Measurements from ENCODE around the gene RPRM.
"Not testable (repeated sequence)": the region's sequence is repeated elsewhere in the genome, so short reads cannot be mapped to it uniquely, and the experiment has no call there.

Gene RPRM

DNA sequence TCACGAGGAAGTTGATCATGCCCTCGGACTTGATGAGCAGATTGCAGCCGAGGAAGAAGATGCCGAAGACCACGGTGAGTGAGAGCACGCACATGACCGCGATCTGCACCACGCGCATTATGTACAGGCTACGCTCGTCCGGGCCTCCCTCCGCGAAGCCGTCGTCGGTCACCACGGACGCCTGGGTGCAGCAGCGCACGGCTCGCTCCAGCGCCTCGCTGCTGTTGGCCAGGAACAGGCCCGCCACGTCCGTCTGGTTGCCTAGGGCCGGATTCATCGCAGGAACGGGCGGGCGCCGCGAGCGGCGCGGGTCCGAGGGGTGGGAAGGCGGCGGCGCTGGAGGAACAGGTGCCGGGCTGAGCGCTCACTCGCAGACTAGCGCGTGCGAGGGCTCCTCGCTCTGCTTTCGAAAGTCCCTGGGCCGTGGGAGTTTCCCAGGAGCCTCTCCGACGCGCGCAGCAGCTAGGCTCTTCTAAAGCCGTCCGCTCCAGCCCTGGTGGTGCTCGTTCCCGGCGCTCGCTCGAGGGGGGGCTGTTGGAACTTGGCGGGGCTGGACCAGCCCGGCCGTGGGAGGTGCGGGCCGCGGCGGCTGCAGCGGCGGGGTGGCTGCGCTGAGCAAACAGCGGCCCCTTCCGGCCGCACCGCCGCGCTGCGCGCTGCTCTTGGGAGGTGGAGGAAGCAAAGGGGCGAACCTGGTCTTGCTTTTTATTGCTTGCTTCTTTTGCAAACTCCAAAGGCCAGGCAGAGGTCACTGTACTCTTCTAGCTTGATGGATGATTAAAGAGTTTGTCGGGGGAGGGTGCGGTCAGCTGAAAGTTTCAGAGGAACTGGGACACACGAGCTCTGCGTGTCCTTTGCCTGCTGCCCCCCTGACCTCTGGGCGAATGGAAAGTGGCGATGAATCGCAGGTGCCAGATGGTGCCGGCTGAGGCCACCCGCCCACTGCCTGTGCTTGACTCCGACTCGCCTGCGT, at the start of gene RPRM:
Gene RPRM (minus strand): TSS at position 474 of the 973 bp plus-strand sequence. CDS start 197 bp downstream, at position 277.
- peak; percentile 1 for DNase-seq

DNA sequence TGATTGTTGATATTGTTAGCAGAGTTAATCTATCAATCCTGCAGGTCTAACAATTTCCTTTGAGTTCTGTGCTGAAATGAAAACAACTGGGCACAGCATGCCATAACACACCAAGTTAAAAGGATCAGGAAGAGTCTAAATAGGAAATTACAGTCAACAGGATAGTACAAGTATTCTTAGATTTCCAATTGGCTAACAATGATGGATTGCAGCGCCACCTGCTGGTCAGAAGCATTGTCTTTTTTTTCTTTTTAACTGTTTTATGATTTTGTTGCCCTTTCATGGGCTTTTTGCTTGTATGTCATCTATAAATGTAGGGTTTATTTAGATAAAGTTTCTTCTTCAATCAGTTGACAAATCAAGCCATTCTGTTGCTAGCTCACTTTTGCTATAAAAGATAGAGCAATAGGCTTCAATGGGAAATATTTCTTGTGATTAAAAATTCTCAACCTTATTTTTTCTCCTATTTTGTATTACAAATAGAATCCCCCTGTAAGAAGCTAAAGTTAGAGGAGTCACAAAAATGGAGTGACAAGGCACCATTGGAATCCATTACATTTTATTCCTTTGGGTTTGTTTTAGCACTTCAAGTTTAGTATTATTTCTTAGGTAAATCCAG, 40.8 kb upstream of the RPRM start:
- DNase-seq = no peak

DNA sequence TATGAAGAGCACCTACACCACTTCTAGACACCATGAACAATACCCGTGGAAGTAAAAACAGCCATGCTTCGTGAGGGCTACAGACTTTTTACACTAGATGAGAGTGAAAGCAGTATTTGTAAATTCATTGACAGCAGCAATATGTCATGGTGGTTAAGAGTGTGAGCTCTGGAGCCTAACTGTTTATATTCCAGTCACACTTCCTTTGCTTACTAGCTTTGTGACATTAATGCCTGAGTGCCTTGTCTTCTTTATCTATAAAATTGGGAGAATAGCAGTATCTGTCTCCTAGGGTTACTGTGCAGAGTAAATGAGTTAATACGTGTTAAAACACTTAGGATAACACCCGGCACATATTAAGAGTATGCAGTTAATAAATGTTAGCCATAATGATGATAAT, 33.8 kb upstream of the RPRM start:
- DNase-seq = no peak

DNA sequence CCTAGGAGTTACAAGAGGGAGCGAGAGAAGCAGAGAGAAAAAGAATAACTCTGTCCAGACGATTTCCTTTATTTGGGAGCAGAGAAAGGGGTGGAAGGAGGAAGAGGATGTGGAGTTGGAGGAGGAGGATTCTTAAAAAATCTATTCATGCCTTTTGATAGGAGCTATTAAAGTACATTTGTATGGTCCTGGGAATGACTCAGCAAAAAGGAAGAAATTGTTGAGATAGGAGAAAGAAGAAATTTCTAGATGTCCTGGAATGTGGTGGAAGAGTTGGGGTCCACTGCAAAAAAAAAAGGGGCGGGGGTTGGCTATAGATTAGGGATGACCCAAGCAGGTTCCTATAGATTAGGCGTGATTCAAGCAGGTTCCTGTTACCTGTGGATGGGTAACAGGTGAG, 32.4 kb upstream of the RPRM start:
- DNase-seq = no peak

DNA sequence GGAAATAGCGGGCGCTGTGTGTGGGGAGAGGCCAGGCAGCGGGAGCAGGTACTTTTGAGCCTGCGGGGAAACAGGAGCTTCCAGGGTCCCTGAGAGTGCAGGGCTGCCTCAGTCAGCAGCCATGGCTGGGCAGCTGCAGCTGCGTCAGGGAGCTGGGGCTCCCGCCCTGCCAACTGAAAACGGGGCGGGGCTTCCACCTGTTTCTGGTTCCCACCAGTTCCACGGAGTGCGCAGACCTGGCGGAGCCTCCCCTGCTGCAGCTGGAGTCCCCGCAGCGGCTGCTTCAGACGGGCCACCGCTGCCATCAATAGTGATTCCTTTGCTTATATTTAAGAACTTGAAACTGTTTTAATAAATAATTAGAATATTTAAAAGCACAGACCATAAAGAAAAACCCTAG, 30.6 kb upstream of the RPRM start:
- DNase-seq = no peak

DNA sequence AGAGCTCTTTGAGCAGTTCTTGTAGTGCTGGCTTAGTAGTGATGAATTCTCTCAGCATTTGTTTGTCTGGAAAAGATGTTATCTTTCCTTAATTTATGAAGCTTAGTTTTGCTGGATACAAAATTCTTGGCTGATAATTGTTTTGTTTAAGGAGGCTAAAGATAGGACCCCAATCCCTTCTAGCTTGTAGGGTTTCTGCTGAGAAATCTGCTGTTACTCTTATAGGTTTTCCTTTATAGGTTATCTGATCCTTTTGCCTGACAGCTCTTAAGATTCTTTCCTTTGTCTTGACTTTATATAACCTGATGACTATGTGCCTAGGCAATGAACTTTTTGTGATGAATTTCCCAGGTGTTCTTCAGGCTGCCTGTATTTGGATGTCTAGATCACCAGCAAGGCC, 27.9 kb upstream of the RPRM start:
- DNase-seq = not testable (repeated sequence)

DNA sequence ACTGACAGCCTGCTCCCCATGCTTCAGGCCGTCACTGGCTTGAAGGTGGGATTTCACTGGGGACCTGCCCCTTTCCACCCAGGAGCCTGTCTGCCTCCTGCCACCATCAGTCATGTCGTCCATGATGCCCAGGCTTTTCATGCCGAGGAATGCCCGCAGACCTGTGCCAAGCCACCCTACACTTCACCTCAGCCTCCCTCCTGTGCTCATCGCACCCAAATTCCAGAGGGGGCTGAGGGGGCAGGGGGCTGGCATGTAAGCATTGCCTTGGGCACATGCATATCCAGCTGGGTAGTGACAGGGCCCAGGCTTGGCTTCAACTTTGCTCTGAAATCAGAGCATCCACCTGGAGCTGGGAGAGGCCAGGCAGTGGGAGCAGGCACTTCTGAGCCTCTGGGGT, 20.9 kb upstream of the RPRM start:
- no peak for DNase-seq

DNA sequence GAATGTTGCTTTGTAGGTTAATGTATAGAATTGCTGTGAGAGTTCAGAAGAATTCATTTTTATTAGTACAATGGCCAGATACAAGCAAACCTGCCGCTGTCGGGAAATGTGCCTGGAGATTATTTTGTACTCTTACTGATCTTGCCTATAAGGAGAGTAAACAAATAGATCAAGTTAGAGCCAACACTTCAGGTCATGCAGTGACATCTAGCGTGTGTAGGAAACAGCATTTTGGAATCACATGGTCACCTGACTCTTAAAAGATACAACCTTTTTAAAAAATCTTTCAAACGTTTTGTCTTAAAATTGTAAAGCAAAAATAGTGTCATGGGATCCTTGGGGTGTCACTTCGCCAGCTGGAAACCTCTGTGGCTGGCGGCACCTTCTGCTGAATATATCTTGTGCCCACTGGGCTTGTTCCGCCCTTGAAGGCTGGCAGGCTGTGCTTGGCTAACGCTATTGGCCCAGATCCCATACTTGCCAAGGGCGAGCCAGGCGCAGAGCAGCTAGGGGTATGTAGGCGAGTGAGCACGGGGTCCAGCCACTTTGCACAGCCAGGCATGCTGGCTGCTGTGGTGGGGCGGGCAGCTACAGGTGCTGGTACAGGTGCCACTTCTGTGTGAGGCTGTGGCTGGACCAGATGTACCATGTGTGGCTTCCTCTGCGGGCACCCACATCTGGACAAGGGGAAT, 19.5 kb upstream of the RPRM start:
- DNase-seq = no peak

DNA sequence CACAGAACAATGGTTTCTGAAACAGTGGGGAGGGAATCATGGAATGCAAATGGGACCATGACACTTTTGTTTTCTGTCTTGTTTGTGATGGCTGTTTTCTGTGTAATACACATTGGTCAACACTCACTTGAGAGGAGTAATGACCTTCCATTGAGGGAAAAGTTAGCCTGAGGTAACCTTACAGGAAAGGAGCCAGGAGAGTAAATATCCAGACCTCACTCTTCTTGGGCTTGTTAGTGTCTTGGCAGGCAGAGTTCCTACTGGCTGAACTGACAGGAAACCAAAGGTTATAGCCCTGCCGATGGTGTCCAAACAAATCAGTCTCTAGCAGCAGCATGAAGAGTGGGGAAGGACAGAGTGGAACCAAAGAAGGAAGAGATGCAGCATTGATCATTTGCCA, 17.2 kb upstream of the RPRM start:
- DNase-seq = no peak

DNA sequence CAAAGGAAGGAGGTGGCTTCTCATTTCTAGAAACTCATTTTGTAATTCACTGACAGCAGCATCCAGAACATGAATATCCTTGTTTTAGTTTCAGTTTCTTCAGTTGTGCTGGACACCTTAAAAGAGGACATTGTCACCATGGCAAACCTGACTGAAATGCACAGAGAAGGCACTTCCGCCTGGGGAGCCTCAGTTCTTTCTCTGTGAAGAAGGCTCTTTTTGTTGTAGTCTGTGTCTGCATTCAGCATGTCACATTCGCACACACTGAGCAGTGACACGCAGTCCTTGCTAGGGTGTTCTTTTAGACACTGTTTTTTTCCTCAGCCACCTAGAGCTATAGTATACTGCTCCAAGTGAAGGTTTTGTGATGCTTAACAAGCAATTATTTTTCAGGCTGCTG, 9.5 kb upstream of the RPRM start:
- no peak for DNase-seq

DNA sequence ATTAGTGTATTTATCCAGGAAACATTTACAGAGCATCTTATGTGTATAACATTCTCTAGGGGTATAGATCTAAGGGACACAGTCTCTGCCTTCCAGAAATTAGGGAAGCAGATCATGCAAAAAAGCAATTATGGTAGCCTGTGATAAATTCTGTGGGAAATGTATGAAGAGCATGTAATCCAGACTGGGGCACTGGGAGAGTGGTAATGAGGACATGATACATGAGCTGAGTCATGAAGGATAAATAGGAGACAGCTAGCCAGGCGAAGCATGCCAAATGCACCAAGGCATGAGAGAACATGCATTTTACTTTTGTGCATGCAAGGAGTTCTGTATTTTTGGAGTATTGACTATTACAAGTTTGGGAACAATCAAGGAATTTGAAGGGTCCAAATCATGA, 8.9 kb upstream of the RPRM start:
- no peak for DNase-seq

DNA sequence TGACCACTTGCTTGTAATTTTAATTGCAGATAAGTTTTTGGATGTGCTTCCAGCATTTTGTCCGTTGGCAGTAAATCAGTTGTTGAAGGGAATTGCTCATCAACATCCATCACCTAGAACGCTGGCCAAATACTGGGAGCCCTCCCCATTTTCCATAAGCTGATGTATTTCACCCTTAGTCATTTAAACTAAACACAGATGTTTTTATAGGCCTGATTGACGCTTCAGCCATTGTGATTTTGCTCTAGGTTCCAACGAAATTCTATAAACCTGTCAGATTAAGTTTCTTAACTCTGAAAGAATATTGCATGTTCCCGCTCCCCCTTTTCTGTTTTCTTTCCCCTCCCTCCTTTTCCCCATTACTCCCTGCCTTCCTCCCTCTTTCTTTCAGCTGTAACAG, 1.0 kb upstream of the RPRM start:
- DNase-seq = no peak

DNA sequence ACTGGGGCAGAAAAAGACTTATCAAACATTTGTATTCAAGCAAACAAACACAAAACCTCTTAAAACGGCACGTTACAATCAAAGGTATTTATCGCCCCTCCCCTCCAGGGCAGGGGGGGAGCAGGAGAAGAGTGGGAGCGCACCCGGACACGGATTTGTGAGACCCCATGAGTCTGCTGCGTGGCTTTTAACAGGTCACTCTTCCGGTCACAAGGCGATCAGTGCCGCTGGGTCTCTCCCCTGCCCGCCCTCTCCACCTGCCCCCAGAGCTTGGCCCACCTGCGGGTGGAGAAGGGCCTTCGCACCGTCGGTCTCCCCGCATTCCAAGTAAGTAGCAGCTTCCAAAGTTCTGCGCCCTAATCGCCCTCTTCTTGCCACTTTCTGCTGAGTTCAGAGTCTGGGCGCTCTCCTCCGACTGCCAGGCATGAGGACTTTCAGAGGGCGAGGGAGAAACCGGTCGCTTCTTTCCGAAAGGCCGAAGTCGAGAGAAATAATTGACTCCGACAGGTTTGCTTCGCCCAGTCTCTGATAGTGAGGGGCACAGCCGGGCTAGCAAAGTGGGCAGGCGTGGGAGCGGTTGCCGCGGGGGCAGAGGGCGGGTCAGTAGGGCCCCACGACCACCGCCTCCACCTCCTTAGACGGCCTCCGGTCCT, 800 bp downstream of the RPRM start:
- no peak for DNase-seq

DNA sequence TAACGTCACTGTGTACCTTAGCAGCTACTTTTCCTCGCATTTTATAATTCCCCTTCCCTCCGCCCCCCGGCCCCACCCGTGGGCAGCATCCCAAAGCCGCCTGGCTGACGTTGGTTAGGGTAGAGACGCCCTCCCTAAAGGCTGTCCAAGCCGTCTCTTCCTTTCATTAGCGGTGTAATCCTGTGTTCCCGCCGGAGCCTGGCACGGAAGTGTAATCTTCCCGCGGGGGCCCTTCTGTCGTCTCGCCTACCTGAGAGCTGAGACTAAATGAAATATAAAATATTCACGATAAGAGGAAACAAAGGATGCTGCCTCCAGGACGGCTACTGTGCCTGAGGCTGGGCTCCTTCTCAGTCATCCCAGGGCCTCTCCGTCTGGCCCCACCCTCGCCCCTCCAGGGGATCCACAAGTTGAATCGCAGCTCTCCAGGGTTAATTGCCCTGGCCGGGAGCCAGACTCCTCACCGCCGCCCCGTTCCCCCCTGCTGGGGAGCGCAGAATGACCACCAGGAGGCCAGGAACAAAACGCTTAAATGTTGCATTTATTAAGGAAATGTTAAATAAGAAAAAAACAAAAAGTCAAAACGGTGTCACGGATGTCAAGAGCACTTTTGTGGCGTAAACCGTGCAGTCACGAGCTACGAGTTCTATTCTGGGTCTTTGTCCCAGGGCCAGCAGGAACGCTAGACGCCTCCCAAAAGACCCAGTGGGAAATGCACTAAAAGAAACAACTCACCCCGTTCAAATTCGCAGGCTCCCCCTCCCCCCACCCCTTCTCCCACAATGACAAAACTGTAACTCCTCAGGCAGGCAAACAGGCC, 1.5 kb downstream of the RPRM start:
- DNase-seq = no peak

DNA sequence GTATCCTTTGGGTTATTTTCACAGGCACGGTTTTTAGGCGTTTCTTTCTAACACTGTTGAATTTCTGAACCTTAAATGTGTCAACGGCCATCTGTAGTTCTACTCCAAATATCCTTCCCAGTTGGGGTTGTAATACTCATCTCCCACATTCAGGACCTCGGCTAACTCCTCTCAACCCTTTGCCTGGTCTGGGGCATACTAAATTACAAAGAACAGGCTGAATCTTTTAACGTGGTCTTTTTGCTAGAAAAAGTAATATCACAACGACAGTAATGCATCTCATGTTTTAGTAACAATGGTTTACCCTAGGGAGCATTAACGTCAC, 2.1 kb downstream of the RPRM start:
- no peak for DNase-seq

DNA sequence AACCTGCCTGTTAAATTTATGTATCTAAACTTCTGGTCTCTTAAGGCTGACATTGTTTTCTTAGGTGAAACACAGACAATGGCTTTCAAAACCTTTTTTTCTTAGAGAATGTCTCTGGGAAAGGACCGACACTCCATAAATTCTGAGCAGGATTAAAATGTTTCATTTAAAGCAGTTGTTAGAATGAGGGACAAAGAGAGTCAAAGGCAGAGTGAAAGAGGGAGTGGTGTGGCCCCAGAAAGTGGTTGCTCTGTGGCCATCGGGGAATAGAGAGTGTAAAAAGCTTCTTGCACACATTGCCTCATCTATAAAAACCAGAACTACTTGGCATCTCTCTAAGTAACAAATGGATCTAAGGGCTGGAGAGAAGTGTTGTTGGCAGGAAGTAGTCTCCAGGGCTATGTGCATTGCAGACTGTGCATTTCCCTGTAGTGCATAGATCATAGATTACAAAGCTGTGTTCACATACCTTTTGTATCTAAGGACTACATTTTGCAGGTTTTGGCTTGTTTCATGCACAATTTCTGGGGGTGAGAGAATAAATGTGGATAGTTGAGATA, 3.6 kb downstream of the RPRM start:
- no peak for DNase-seq

DNA sequence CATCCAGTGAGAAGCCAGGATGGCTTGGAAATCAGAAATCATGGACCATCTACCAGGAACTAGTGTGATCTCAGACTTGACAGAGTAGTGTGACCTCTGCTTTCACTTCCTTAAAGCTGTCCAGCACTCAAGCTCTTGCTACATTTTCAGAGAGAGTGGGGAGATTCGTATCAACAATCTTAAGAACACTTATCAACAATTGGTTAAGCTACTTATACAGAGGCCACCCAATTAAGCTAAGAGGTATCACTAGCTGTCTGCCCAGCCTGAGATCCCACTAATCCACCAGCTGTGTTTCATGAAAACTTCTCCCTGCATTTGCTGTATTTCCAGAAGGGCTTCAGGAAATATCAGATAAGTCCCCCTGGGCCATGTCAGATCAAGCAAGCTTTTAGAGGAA, 4.2 kb downstream of the RPRM start:
- DNase-seq = no peak

DNA sequence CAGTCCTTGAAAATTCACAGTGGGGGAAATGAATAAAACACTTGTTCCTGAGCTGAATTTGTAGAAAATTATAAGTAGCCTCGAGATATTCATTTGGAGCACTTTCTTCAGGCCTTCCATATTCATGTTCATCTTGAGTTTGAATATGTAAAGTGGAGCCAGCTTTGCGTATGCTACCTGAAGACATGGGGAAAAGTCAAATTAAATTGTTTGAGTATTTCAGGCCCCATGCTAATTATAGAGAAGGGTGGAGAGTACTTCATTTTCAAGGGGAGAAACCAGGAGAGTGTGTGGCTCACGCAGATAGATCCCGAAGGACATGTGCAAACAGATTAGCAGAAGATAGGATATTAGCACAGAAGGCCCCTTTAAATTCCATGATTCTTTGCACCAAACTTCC, 7.7 kb downstream of the RPRM start:
- no peak for DNase-seq

DNA sequence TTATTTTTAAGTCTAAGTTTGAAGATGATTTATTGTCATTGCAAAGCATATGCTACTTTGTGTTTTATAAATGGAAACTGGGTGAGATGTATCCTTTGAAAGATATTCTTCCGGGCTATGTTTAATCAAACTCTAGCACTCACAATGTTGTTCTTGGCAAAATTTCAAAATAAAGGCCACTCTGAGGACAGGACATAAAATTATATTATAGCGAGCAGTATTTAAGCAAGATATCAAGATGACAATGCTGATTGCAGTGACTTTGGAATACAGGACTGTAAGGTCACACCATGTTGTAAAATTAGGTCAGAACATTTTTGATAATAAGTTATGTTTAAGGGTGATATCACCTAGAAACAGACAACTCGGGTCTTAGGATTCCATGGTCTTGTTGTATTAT, 14.2 kb downstream of the RPRM start:
- DNase-seq = no peak

DNA sequence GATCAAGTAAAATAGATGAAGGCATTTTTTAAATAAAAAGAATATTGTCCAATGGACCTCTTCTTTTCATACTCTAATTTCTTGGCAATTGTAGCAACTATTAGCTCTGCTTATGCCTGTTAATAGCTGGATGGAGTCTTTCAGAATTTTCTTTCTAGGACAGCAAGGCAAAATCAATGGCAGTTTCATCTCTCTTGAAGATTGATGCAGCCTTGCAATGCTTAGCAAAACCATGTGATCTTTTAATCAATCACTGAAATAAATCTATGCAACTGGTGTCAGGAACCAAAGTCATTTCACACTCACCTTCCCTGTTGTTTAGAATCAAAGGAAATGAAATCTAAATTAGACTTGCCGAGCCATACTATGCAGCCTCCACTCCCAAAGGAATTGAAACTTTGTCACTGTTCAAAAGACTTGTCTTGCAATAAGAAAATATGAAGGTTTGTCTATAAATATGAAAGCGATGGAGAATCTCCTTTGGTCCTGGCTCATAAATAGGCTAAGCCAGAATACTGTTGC, 16.2 kb downstream of the RPRM start:
- no peak for DNase-seq

DNA sequence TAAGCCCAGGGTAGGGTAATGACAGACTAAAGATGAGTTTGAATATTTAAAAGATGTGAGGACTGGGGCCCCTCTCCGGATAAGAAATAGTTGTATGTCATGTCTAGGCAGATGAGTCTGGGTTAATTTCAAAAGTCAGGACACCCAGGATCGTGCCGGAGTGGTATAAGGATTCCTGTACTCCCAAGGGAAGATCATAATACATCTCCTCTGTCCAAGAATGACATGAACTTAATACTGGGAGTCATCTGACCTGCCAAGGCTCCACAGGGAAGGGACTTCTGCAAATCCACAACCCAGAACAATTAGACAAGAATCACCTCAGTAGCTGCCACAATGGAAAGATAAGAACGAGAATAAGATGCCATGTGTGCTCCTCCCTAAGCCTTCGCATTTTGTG, 17.1 kb downstream of the RPRM start:
- DNase-seq = no peak

DNA sequence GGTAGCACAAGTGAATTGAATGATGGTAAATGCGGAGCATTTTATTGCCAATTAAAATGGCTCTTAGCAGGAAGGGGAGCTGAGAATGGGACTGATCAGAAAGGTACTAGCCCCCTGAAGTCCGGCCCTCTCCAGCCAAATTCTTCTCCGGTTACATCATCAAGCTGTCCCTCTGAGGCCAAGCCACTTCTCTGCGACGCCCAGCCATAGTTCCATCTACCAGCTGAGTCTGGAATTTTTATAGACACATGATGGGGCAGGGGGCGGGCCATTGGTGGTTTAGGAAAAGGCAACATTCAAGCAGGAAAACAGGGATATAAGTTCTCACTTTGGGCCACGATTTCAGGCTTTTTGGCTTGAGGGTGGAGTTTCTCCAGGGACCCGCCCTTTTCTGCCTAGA, 22.7 kb downstream of the RPRM start:
- DNase-seq = no peak

Measured in amniotic stem cell (primary cell).